ENCODE results near the gene HIBCH.
A peak's percentile ranks its signal among the peaks of the same experiment; 100 is the strongest.

- TF ChIP-seq, protein P1, sequence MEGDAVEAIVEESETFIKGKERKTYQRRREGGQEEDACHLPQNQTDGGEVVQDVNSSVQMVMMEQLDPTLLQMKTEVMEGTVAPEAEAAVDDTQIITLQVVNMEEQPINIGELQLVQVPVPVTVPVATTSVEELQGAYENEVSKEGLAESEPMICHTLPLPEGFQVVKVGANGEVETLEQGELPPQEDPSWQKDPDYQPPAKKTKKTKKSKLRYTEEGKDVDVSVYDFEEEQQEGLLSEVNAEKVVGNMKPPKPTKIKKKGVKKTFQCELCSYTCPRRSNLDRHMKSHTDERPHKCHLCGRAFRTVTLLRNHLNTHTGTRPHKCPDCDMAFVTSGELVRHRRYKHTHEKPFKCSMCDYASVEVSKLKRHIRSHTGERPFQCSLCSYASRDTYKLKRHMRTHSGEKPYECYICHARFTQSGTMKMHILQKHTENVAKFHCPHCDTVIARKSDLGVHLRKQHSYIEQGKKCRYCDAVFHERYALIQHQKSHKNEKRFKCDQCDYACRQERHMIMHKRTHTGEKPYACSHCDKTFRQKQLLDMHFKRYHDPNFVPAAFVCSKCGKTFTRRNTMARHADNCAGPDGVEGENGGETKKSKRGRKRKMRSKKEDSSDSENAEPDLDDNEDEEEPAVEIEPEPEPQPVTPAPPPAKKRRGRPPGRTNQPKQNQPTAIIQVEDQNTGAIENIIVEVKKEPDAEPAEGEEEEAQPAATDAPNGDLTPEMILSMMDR (IDR thresholded peaks at IDR 0.05; ENCODE audit: low read depth, low read length, missing input control): peak; percentile 32
- peak in 1 of 2 donors; percentile 7 for TF ChIP-seq HNF4A (conservative IDR thresholded peaks at IDR 0.05)
- TF ChIP-seq JUND (IDR thresholded peaks at IDR 0.05): no peak
- TF ChIP-seq TAF1 (conservative IDR thresholded peaks at IDR 0.05): peak; percentile 15
- TF ChIP-seq RAD21 (IDR thresholded peaks at IDR 0.05): no peak
- TF ChIP-seq NR2F2 (IDR thresholded peaks at IDR 0.05): no peak
- TF ChIP-seq HNF4G (IDR thresholded peaks at IDR 0.05): no peak
- TF ChIP-seq MAX (IDR thresholded peaks at IDR 0.05): no peak
- no peak for TF ChIP-seq FOXA1 (IDR thresholded peaks at IDR 0.05)
- no peak for TF ChIP-seq GABPA (IDR thresholded peaks at IDR 0.05 in 1 of 2, conservative IDR thresholded peaks at IDR 0.05 in 1 of 2)
- TF ChIP-seq, protein P2, sequence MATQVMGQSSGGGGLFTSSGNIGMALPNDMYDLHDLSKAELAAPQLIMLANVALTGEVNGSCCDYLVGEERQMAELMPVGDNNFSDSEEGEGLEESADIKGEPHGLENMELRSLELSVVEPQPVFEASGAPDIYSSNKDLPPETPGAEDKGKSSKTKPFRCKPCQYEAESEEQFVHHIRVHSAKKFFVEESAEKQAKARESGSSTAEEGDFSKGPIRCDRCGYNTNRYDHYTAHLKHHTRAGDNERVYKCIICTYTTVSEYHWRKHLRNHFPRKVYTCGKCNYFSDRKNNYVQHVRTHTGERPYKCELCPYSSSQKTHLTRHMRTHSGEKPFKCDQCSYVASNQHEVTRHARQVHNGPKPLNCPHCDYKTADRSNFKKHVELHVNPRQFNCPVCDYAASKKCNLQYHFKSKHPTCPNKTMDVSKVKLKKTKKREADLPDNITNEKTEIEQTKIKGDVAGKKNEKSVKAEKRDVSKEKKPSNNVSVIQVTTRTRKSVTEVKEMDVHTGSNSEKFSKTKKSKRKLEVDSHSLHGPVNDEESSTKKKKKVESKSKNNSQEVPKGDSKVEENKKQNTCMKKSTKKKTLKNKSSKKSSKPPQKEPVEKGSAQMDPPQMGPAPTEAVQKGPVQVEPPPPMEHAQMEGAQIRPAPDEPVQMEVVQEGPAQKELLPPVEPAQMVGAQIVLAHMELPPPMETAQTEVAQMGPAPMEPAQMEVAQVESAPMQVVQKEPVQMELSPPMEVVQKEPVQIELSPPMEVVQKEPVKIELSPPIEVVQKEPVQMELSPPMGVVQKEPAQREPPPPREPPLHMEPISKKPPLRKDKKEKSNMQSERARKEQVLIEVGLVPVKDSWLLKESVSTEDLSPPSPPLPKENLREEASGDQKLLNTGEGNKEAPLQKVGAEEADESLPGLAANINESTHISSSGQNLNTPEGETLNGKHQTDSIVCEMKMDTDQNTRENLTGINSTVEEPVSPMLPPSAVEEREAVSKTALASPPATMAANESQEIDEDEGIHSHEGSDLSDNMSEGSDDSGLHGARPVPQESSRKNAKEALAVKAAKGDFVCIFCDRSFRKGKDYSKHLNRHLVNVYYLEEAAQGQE (IDR thresholded peaks at IDR 0.05): no peak
- peak; percentile 21 for TF ChIP-seq SP1 (IDR thresholded peaks at IDR 0.05)
- TF ChIP-seq ATF3 (IDR thresholded peaks at IDR 0.05): no peak
- TF ChIP-seq RXRA (IDR thresholded peaks at IDR 0.05): peak in 1 of 2 donors; percentile 27
Measured at GRCh38 chr2:190180313-190181122, 139.1 kb downstream of the HIBCH start.

All from liver (tissue), 3 donors.